HEK293 (cell line): ENCODE data around the gene PPP1R3E.
A peak's percentile ranks its signal among the peaks of the same experiment; 100 is the strongest.

Experiments used
- BCL6B ChIP-seq: fragments of 450-650 bp; formaldehyde crosslinking; IDR thresholded peaks from 2 replicates; pipeline ENCODE4 v1.5.1; 2017; ENCODE audit warnings: missing biosample characterization, missing genetic modification characterization
- EGR2 ChIP-seq: fragments of 450-650 bp; formaldehyde crosslinking; IDR thresholded peaks from 2 replicates; pipeline ENCODE4 v1.5.1; 2016; ENCODE audit warnings: low read depth, missing biosample characterization, missing genetic modification characterization
- GFI1B ChIP-seq: fragments of 450-650 bp; formaldehyde crosslinking; IDR thresholded peaks from 2 replicates; pipeline ENCODE4 v1.5.1; 2016; ENCODE audit warnings: missing biosample characterization, missing genetic modification characterization
- KLF9 ChIP-seq: fragments of 450-650 bp; formaldehyde crosslinking; IDR thresholded peaks from 2 replicates; pipeline ENCODE4 v1.5.1; 2016; ENCODE audit warnings: missing biosample characterization, missing genetic modification characterization, low read depth
- PRDM10 ChIP-seq: fragments of 450-650 bp; formaldehyde crosslinking; IDR thresholded peaks from 2 replicates; pipeline ENCODE4 v1.5.1; 2016; ENCODE audit warnings: missing biosample characterization, missing genetic modification characterization
- PRDM4 ChIP-seq: fragments of 450-650 bp; formaldehyde crosslinking; IDR thresholded peaks from 2 replicates; pipeline ENCODE4 v1.5.1; 2017; ENCODE audit warnings: missing biosample characterization, missing genetic modification characterization
- REST ChIP-seq: fragments of 450-650 bp; formaldehyde crosslinking; IDR thresholded peaks from 2 replicates; pipeline ENCODE4 v1.5.1; 2016; ENCODE audit warnings: missing biosample characterization, missing genetic modification characterization
- SP7 ChIP-seq: fragments of 450-650 bp; formaldehyde crosslinking; IDR thresholded peaks from 2 replicates; pipeline ENCODE4 v1.5.1; 2016; ENCODE audit warnings: missing biosample characterization, missing genetic modification characterization
- ZBTB44 ChIP-seq: fragments of 450-650 bp; IDR thresholded peaks from 2 replicates; pipeline ENCODE4 v1.5.1; 2018; ENCODE audit warnings: missing biosample characterization, mild to moderate bottlenecking, missing genetic modification characterization
- ZEB2 ChIP-seq: fragments of 450-650 bp; formaldehyde crosslinking; IDR thresholded peaks from 2 replicates; pipeline ENCODE4 v1.5.1; 2016; ENCODE audit warnings: missing biosample characterization, missing genetic modification characterization
- ZFP69B ChIP-seq: fragments of 450-650 bp; formaldehyde crosslinking; IDR thresholded peaks from 2 replicates; pipeline ENCODE4 v1.5.1; 2016; ENCODE audit warnings: missing biosample characterization, missing genetic modification characterization
- ZNF146 ChIP-seq: fragments of 450-650 bp; formaldehyde crosslinking; IDR thresholded peaks from 2 replicates; pipeline ENCODE4 v1.5.1; 2016; ENCODE audit warnings: missing biosample characterization, missing genetic modification characterization
- ZNF221 ChIP-seq: fragments of 450-650 bp; formaldehyde crosslinking; IDR thresholded peaks from 2 replicates; pipeline ENCODE4 v1.5.1; 2017; ENCODE audit warnings: missing biosample characterization, missing genetic modification characterization, borderline replicate concordance
- ZNF23 ChIP-seq: fragments of 450-650 bp; formaldehyde crosslinking; IDR thresholded peaks from 2 replicates; pipeline ENCODE4 v1.5.1; 2016; ENCODE audit warnings: missing biosample characterization, missing genetic modification characterization, borderline replicate concordance
- ZNF239 ChIP-seq: fragments of 450-650 bp; formaldehyde crosslinking; IDR thresholded peaks from 2 replicates; pipeline ENCODE4 v1.5.1; 2016; ENCODE audit warnings: missing biosample characterization, missing genetic modification characterization
- ZNF24 ChIP-seq: fragments of 450-650 bp; formaldehyde crosslinking; IDR thresholded peaks from 2 replicates; pipeline ENCODE4 v1.5.1; 2016; ENCODE audit warnings: missing biosample characterization, missing genetic modification characterization
- ZNF423 ChIP-seq: fragments of 450-650 bp; formaldehyde crosslinking; IDR thresholded peaks from 2 replicates; pipeline ENCODE4 v1.5.1; 2016; ENCODE audit warnings: missing biosample characterization, missing genetic modification characterization
- ZNF473 ChIP-seq: fragments of 450-650 bp; formaldehyde crosslinking; IDR thresholded peaks from 2 replicates; pipeline ENCODE4 v1.5.1; 2017; ENCODE audit warnings: missing biosample characterization, missing genetic modification characterization
- ZNF529 ChIP-seq: fragments of 450-650 bp; formaldehyde crosslinking; IDR thresholded peaks from 2 replicates; pipeline ENCODE4 v1.5.1; 2017; ENCODE audit warnings: missing genetic modification characterization, missing biosample characterization; ENCODE audit not compliant: insufficient replicate concordance
- ZNF639 ChIP-seq: fragments of 450-650 bp; formaldehyde crosslinking; IDR thresholded peaks from 2 replicates; pipeline ENCODE4 v1.5.1; 2016; ENCODE audit warnings: missing biosample characterization, missing genetic modification characterization
- ZNF660 ChIP-seq: fragments of 450-650 bp; IDR thresholded peaks from 2 replicates; pipeline ENCODE4 v1.5.1; 2018; ENCODE audit warnings: missing biosample characterization, mild to moderate bottlenecking, missing genetic modification characterization
- ZNF776 ChIP-seq: fragments of 450-650 bp; formaldehyde crosslinking; IDR thresholded peaks from 2 replicates; pipeline ENCODE4 v1.5.0; 2017; ENCODE audit warnings: missing biosample characterization, missing genetic modification characterization, borderline replicate concordance
- ZNF837 ChIP-seq: fragments of 450-650 bp; formaldehyde crosslinking; IDR thresholded peaks from 2 replicates; pipeline ENCODE4 v1.5.1; 2016; ENCODE audit warnings: missing biosample characterization, missing genetic modification characterization
- ZSCAN18 ChIP-seq: fragments of 450-650 bp; formaldehyde crosslinking; IDR thresholded peaks from 2 replicates; pipeline ENCODE4 v1.5.1; 2016; ENCODE audit warnings: missing biosample characterization, missing genetic modification characterization

The PPP1R3E gene

GRCh38 chr14:23301969-23302289 is 730 bp downstream of the PPP1R3E start (continued):
- TF ChIP-seq ZNF146 (no peak), ZNF639 (tag by site-specific recombination) (no peak), ZNF221 (tag by site-specific recombination) (no peak), GFI1B (tag by site-specific recombination) (no peak), ZNF529 (tag by site-specific recombination) (no peak), ZNF423 (peak; percentile 75), ZNF239 (tag by site-specific recombination) (no peak), KLF9 (peak; percentile 67), ZNF24 (tag by site-specific recombination) (peak; percentile 75), ZBTB44 (tag by site-specific recombination) (no peak), ZNF776 (tag by site-specific recombination) (no peak), PRDM10 (tag by site-specific recombination) (peak; percentile 32), EGR2 (tag by site-specific recombination) (peak; percentile 83), ZNF23 (tag by site-specific recombination) (no peak), REST (no peak), ZFP69B (tag by site-specific recombination) (peak; percentile 35; the same call in 1 of the 2 replicates), ZNF473 (tag by site-specific recombination) (no peak), ZSCAN18 (tag by site-specific recombination) (no peak), BCL6B (tag by site-specific recombination) (no peak), ZNF660 (tag by site-specific recombination) (no peak), ZEB2 (peak; percentile 53; the same call in 1 of the 2 replicates), SP7 (tag by site-specific recombination) (peak; percentile 76), PRDM4 (tag by site-specific recombination) (no peak), ZNF837 (no peak)
